ENCODE results near the gene PTPRB.

PTPRB gene

DNA sequence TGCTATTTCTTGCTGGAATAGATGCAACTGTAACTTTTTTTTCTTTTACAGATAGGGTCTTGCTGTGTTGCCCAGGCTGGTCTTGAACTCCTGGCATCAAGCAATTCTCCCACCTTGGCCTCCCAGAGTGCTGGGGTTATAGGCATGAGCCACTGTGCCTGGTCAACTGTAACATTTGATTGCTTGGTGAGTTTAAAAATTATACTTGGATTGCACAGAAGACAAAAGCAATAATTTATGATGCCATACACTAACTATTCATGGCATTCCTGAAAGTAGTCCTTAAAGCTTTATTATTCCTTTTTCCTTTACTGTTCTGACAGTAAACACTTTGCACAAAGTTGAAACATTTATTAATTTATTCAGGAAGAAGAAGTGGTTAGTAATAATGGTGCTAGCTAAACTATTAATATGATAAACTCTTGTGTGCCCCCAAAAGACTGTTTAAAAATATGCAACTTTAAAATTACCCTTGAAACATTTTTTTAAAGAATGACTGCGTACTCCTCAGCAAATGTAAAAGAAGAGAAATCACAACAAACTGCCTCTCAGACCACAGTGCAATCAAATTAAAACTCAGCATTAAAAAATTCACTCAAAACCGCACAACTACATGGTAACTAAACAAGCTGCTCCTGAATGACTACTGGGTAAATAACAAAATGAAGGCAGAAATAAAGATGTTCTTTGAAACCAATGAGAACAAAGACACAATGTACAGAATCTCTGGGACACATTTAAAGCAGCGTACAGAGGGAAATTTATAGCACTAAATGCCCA is 8.3 kb downstream of the PTPRB start:
- Histone ChIP-seq H2AFZ (ENCODE audit: low read length) (no peak overlapping the region), H3K36me3 (ENCODE audit: insufficient read depth, low read length) (no peaks in the 10 kb centered on the region), H3K9me2 (ENCODE audit: low read depth, low read length) (no peaks in the 10 kb centered on the region), H3K4me2 (ENCODE audit: low read length) (no peak overlapping the region), H4K20me1 (ENCODE audit: insufficient read depth, low read length) (no peaks in the 10 kb centered on the region), H3K79me2 (ENCODE audit: insufficient read depth, low read length) (no peaks in the 10 kb centered on the region), H3K27me3 (ENCODE audit: insufficient read depth, low read length) (no peaks in the 10 kb centered on the region), H3F3A (ENCODE audit: insufficient read depth, low read length) (no peaks in the 10 kb centered on the region), H3K4me3 (ENCODE audit: low read depth, low read length, poor library complexity, severe bottlenecking) (no peak overlapping the region), H3K9me3 (ENCODE audit: low read length) (no peaks in the 10 kb centered on the region), H3K27ac (ENCODE audit: low read depth, low read length, poor library complexity, severe bottlenecking) (no peak overlapping the region), H3K9ac (ENCODE audit: low read length) (no peak overlapping the region), H3K4me1 (ENCODE audit: insufficient read depth, low read length, severe bottlenecking) (no peaks in the 10 kb centered on the region)
- TF ChIP-seq EZH2 (IDR thresholded peaks at IDR 0.05; ENCODE audit: borderline replicate concordance, low read length): no peak
- TF ChIP-seq, protein P1, sequence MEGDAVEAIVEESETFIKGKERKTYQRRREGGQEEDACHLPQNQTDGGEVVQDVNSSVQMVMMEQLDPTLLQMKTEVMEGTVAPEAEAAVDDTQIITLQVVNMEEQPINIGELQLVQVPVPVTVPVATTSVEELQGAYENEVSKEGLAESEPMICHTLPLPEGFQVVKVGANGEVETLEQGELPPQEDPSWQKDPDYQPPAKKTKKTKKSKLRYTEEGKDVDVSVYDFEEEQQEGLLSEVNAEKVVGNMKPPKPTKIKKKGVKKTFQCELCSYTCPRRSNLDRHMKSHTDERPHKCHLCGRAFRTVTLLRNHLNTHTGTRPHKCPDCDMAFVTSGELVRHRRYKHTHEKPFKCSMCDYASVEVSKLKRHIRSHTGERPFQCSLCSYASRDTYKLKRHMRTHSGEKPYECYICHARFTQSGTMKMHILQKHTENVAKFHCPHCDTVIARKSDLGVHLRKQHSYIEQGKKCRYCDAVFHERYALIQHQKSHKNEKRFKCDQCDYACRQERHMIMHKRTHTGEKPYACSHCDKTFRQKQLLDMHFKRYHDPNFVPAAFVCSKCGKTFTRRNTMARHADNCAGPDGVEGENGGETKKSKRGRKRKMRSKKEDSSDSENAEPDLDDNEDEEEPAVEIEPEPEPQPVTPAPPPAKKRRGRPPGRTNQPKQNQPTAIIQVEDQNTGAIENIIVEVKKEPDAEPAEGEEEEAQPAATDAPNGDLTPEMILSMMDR (IDR thresholded peaks at IDR 0.05; ENCODE audit: low read length): no peak

DNA sequence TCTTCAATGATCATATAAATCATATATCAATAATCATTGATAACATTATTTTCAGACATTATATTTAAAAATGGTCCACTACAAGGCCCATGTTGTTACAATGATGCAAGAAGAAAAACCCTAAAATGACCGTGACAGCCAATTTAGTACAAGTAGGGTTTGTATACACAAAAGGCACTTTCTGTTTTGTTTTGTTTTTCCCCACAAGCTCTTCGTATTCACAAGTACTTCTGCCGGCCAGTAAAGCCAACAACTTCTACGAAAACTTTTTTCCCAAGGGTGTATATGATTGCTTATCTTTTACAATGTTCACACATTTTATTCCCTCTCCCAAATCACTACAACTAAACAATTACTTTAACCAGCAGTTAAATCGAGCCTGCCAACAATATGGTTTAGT is 9.6 kb downstream of the PTPRB start:
- H3F3A ChIP-seq (ENCODE audit: insufficient read depth, low read length): no peaks in the 10 kb centered on the region
- no peaks in the 10 kb centered on the region for H3K4me1 ChIP-seq (ENCODE audit: insufficient read depth, low read length, severe bottlenecking)
- no peak overlapping the region for H3K27ac ChIP-seq (ENCODE audit: low read depth, low read length, poor library complexity, severe bottlenecking)
- no peaks in the 10 kb centered on the region for H4K20me1 ChIP-seq (ENCODE audit: insufficient read depth, low read length)
- no peak overlapping the region for H3K4me3 ChIP-seq (ENCODE audit: low read depth, low read length, poor library complexity, severe bottlenecking)
- H3K27me3 ChIP-seq (ENCODE audit: insufficient read depth, low read length): no peaks in the 10 kb centered on the region
- no peak overlapping the region for H3K9ac ChIP-seq (ENCODE audit: low read length)
- H3K9me2 ChIP-seq (ENCODE audit: low read depth, low read length): no peaks in the 10 kb centered on the region
- no peaks in the 10 kb centered on the region for H3K36me3 ChIP-seq (ENCODE audit: insufficient read depth, low read length)
- no peaks in the 10 kb centered on the region for H3K79me2 ChIP-seq (ENCODE audit: insufficient read depth, low read length)
- no peak overlapping the region for H2AFZ ChIP-seq (ENCODE audit: low read length)
- TF ChIP-seq, protein P1 (IDR thresholded peaks at IDR 0.05; ENCODE audit: low read length): no peak
- TF ChIP-seq EZH2 (IDR thresholded peaks at IDR 0.05; ENCODE audit: borderline replicate concordance, low read length): no peak
- H3K9me3 ChIP-seq (ENCODE audit: low read length): no peaks in the 10 kb centered on the region
- H3K4me2 ChIP-seq (ENCODE audit: low read length): no peak overlapping the region

DNA sequence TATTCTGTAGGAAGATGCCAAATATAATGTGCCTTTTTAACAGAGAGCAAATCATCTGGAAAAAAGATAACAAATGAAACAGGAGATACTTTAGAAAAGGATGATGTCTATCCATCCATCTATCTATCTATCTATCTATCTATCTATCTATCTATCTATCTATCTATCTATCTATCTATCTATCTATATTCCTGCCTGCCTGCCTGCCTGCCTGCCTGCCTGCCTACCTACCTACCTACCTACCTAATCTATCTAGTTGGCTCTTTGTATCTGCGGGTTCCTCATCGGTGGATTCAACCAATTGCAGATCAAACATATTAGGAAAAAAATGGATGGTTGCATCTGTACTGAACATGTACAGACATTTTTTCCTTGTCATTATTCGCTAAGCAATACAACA is 11.0 kb downstream of the PTPRB start:
- H3K4me2 ChIP-seq (ENCODE audit: low read length): no peak overlapping the region
- H3K9me3 ChIP-seq (ENCODE audit: low read length): no peaks in the 10 kb centered on the region
- H3K4me3 ChIP-seq (ENCODE audit: low read depth, low read length, poor library complexity, severe bottlenecking): no peak overlapping the region
- no peaks in the 10 kb centered on the region for H3K36me3 ChIP-seq (ENCODE audit: insufficient read depth, low read length)
- no peaks in the 10 kb centered on the region for H3K79me2 ChIP-seq (ENCODE audit: insufficient read depth, low read length)
- no peaks in the 10 kb centered on the region for H4K20me1 ChIP-seq (ENCODE audit: insufficient read depth, low read length)
- no peaks in the 10 kb centered on the region for H3F3A ChIP-seq (ENCODE audit: insufficient read depth, low read length)
- no peaks in the 10 kb centered on the region for H3K4me1 ChIP-seq (ENCODE audit: insufficient read depth, low read length, severe bottlenecking)
- H3K9me2 ChIP-seq (ENCODE audit: low read depth, low read length): no peaks in the 10 kb centered on the region
- H3K27ac ChIP-seq (ENCODE audit: low read depth, low read length, poor library complexity, severe bottlenecking): no peak overlapping the region
- no peak overlapping the region for H2AFZ ChIP-seq (ENCODE audit: low read length)
- no peaks in the 10 kb centered on the region for H3K27me3 ChIP-seq (ENCODE audit: insufficient read depth, low read length)
- TF ChIP-seq, protein P1 (IDR thresholded peaks at IDR 0.05; ENCODE audit: low read length): no peak
- no peak for TF ChIP-seq EZH2 (IDR thresholded peaks at IDR 0.05; ENCODE audit: borderline replicate concordance, low read length)
- no peak overlapping the region for H3K9ac ChIP-seq (ENCODE audit: low read length)

All from OCI-LY1 (cell line).